ENCODE data around the gene KIF23.

- TF ChIP-seq CTCF (conservative IDR thresholded peaks at IDR 0.05 in 1 of 2, IDR thresholded peaks at IDR 0.05 in 1 of 2; ENCODE audit: low read depth in 1 of 2, low read length in 2 of 2) (no peak), EZH2 (IDR thresholded peaks at IDR 0.05; ENCODE audit: low read length, missing control alignments) (no peak)
Observed at GRCh38 chr15:69408841-69409240, 5.3 kb upstream of the KIF23 start.

Measured in fibroblast of lung (primary cell).